Esophagus muscularis mucosa (tissue), 4 donors: ENCODE data around the gene UBE2J2. TPM values are rescaled to one million over a fixed set of nuclear protein-coding genes. Genes with fewer than 3 reads are reported as not detected.

Experiments
- DNase-seq: peaks from one replicate; pipeline ENCODE4 v3.0.0-alpha.2; 2017; ENCODE audit errors: extremely low spot score
- H3K27ac ChIP-seq, 4 donors: fragments of 200-600 bp; sonication (generic); replicated peaks in 1 of 4; 1 replicate in 3 of 4; 2 replicates in 1 of 4; pipeline ENCODE4 v1.5.1; 2016 to 2019; ENCODE audit warnings: mild to moderate bottlenecking in 1 of 4
- H3K27me3 ChIP-seq, 4 donors: fragments of 200-600 bp; sonication (generic); one replicate each; pipeline versions ENCODE4 v1.5.1 to v1.6.0; 2016 to 2019
- H3K36me3 ChIP-seq, 4 donors: fragments of 200-600 bp; sonication (generic); one replicate each; pipeline ENCODE4 v1.5.1; 2016 to 2019
- H3K4me1 ChIP-seq, 4 donors: fragments of 200-600 bp; sonication (generic); one replicate each; pipeline ENCODE4 v1.5.1; 2016 to 2019
- H3K4me3 ChIP-seq, 4 donors: fragments of 200-600 bp; sonication (generic); 1 replicate in 2 of 4; 2 replicates in 2 of 4; pipeline ENCODE4 v1.5.1; 2016 to 2019; ENCODE audit warnings: mild to moderate bottlenecking in 4 of 4, moderate library complexity in 1 of 4
- H3K9me3 ChIP-seq, 4 donors: fragments of 200-600 bp; sonication (generic); 1 replicate in 3 of 4; 2 replicates in 1 of 4; pipeline ENCODE4 v1.5.1; 2016 to 2019
- EP300 ChIP-seq: sonication (generic); formaldehyde crosslinking; IDR thresholded peaks from one replicate; pipeline ENCODE4 v1.6.1; 2017; ENCODE audit warnings: antibody characterized with exemption
- POLR2A ChIP-seq: fragments of 450-650 bp; IDR thresholded peaks from one replicate; pipeline ENCODE4 v1.6.1; 2017; ENCODE audit warnings: antibody characterized with exemption, moderate library complexity, mild to moderate bottlenecking, low read depth
- POLR2AphosphoS5 ChIP-seq, 2 donors: sonication (generic); formaldehyde crosslinking; IDR thresholded peaks; one replicate each; pipeline ENCODE4 v1.6.1; 2017; ENCODE audit warnings: antibody characterized with exemption in 2 of 2
- WGBS: methylation state at CpG from one replicate; pipeline ENCODE4 v1.1.5; 2018; 5-methylcytosine and 5-hydroxymethylcytosine counted together
- intact Hi-C: fragments of 100-400 bp; cut with DNase I; formaldehyde crosslinking; loops from one replicate; pipeline ENCODE4 v1.15.1; 2023
- total RNA-seq, 4 donors: library from RNA; depleted of rRNA; stranded (reverse); fragments of >200 nt; gene quantifications; one replicate each; pipeline versions ENCODE4 v1.1.0 to v1.2.1, GENCODE V29; 2016
- TF ChIP-seq, protein P1 (sequence below), 3 experiments: fragments of 200-600 bp in 2 of 3; fragments of 450-650 bp in 1 of 3; sonication (generic) in 2 of 3; IDR thresholded peaks; one replicate each; pipeline ENCODE4 v1.5.1; 2017 to 2019; ENCODE audit warnings: antibody characterized with exemption in 3 of 3, mild to moderate bottlenecking in 2 of 3, moderate library complexity in 1 of 3

UBE2J2 gene
- total RNA-seq, 4 donors from 2014 or later: 34.9 to 61.4 (median 49.5) TPM

GRCh38 chr1:1213345-1214265 lies 60.0 kb downstream of the UBE2J2 start, which contains the start of gene TNFRSF4:
Gene TNFRSF4, minus strand, starts transcription at chr1:1214153. Its CDS starts 26 bp downstream, at chr1:1214127.
- 45% methylated on average over 5 of the region's 56 CpGs for WGBS
- no peaks in the 10 kb centered on the region for H3K9me3 ChIP-seq
- intact Hi-C loops: no loop called here
- peak within 1 kb of the TSS; percentile 30 to 47 (median 31) for H3K4me3 ChIP-seq
- TF ChIP-seq POLR2AphosphoS5 (IDR thresholded peaks at IDR 0.05) (no peak), EP300 (no peak), POLR2A (no peak)
- TF ChIP-seq, protein P1, sequence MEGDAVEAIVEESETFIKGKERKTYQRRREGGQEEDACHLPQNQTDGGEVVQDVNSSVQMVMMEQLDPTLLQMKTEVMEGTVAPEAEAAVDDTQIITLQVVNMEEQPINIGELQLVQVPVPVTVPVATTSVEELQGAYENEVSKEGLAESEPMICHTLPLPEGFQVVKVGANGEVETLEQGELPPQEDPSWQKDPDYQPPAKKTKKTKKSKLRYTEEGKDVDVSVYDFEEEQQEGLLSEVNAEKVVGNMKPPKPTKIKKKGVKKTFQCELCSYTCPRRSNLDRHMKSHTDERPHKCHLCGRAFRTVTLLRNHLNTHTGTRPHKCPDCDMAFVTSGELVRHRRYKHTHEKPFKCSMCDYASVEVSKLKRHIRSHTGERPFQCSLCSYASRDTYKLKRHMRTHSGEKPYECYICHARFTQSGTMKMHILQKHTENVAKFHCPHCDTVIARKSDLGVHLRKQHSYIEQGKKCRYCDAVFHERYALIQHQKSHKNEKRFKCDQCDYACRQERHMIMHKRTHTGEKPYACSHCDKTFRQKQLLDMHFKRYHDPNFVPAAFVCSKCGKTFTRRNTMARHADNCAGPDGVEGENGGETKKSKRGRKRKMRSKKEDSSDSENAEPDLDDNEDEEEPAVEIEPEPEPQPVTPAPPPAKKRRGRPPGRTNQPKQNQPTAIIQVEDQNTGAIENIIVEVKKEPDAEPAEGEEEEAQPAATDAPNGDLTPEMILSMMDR (IDR thresholded peaks at IDR 0.05): no peak
- peaks cover 0 to 7% (median 0%) of the 10 kb centered on the region in 4 donors for H3K27me3 ChIP-seq
- no peak for DNase-seq
- H3K36me3 ChIP-seq: peaks cover 22 to 36% (median 32%) of the 10 kb centered on the region in 4 donors
- H3K4me1 ChIP-seq: peaks cover 19 to 41% (median 31%) of the 10 kb centered on the region in 4 donors
- H3K27ac ChIP-seq: peak within 1 kb of the TSS in 1 of 4 donors; percentile 4

DNA sequence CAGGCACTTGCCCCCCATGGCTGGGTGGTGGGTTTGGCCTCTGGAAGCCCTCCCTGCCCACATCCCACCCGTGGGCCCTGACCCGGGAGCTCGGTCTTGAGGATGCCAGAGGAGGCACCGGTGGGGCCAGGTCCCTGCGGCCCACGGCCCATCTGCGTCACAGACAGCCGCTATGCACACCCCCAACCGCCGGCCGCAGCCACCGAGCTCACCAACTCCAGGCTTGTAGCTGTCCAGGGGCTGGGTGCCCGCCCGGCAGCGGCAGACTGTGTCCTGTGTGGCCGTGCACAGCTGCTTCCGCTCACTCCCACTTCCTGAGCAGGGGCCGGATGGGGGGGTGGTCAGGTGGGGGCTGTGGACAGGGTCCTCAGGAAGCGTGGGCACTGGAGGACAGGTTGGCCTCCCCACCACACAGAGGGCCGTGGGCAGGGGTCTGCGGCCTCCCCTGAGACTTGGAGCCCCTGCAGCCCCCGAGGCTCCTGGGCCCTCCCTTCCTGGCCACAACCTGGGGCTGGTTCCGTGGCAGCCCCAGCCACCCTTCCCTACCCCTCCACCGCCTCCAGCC lies 60.8 kb downstream of the UBE2J2 start:
- no peak for DNase-seq
- peaks cover 15 to 28% (median 24%) of the 10 kb centered on the region in 4 donors for H3K36me3 ChIP-seq
- no CpG with 5 or more reads among the region's 24 CpGs for WGBS
- TF ChIP-seq, protein P1 (IDR thresholded peaks at IDR 0.05): no peak
- intact Hi-C loops: no loop called here
- H3K27ac ChIP-seq: peak overlapping the region in 1 of 4 donors; percentile 4
- peak overlapping the region; percentile 30 to 47 (median 31) for H3K4me3 ChIP-seq
- H3K27me3 ChIP-seq: peaks cover 0 to 14% (median 0%) of the 10 kb centered on the region in 4 donors
- no peaks in the 10 kb centered on the region for H3K9me3 ChIP-seq
- peaks cover 26 to 48% (median 34%) of the 10 kb centered on the region in 4 donors for H3K4me1 ChIP-seq

- DNase-seq: no peak
- Histone ChIP-seq H3K4me3 (peak overlapping the region in 1 of 4 donors; percentile 31), H3K4me1 (peaks cover 28 to 58% (median 40%) of the 10 kb centered on the region in 4 donors), H3K27ac (no peak overlapping the region), H3K9me3 (no peaks in the 10 kb centered on the region), H3K36me3 (peaks cover 4 to 17% (median 14%) of the 10 kb centered on the region in 4 donors), H3K27me3 (peaks cover 0 to 25% (median 6%) of the 10 kb centered on the region in 4 donors)
- intact Hi-C loops: no loop called here
- WGBS: 92% methylated on average over 10 of the region's 28 CpGs
- TF ChIP-seq POLR2AphosphoS5 (IDR thresholded peaks at IDR 0.05): no peak
- no peak for TF ChIP-seq POLR2A
- TF ChIP-seq, protein P1 (IDR thresholded peaks at IDR 0.05): no peak
- TF ChIP-seq EP300: no peak
Observed at GRCh38 chr1:1211541-1212441, 61.9 kb downstream of the UBE2J2 start.

GRCh38 chr1:1210726-1211540 lies 62.7 kb downstream of the UBE2J2 start:
- peaks cover 0 to 9% (median 6%) of the 10 kb centered on the region in 4 donors for H3K36me3 ChIP-seq
- intact Hi-C loops: no loop called here
- no peak overlapping the region for H3K4me3 ChIP-seq
- no peak overlapping the region for H3K27ac ChIP-seq
- TF ChIP-seq POLR2A (no peak), POLR2AphosphoS5 (IDR thresholded peaks at IDR 0.05) (no peak), EP300 (no peak)
- TF ChIP-seq, protein P1 (IDR thresholded peaks at IDR 0.05): no peak
- H3K4me1 ChIP-seq: peaks cover 35 to 67% (median 49%) of the 10 kb centered on the region in 4 donors
- peaks cover 0 to 34% (median 14%) of the 10 kb centered on the region in 4 donors for H3K27me3 ChIP-seq
- WGBS: 87% methylated on average over 8 of the region's 31 CpGs
- no peak for DNase-seq
- H3K9me3 ChIP-seq: no peaks in the 10 kb centered on the region
